ENCODE measurements around the gene FAAP20.

The FAAP20 gene

GRCh38 chr1:2193514-2194281 lies 874 bp downstream of the FAAP20 start:
- DNase-seq: no peak

- DNase-seq: no peak
Measured at GRCh38 chr1:2192031-2192995, 2.3 kb downstream of the FAAP20 start.

GRCh38 chr1:2190491-2190976 lies 4.0 kb downstream of the FAAP20 start:
- no peak for DNase-seq

GRCh38 chr1:2189459-2190425 lies 4.8 kb downstream of the FAAP20 start:
- peak; percentile 86 to 87 for DNase-seq

GRCh38 chr1:2188336-2188735 lies 6.2 kb downstream of the FAAP20 start:
- no peak for DNase-seq

GRCh38 chr1:2187619-2188018 lies 7.0 kb downstream of the FAAP20 start:
- DNase-seq: no peak

GRCh38 chr1:2186901-2187300 lies 7.7 kb downstream of the FAAP20 start:
- DNase-seq: no peak

GRCh38 chr1:2185880-2186855 lies 8.4 kb downstream of the FAAP20 start:
- no peak for DNase-seq

GRCh38 chr1:2184934-2185333 lies 9.6 kb downstream of the FAAP20 start:
- no peak for DNase-seq

- no peak for DNase-seq
Measured at GRCh38 chr1:2184531-2184930, 10.0 kb downstream of the FAAP20 start.

- DNase-seq: no peak
Measured at GRCh38 chr1:2183937-2184334, 10.6 kb downstream of the FAAP20 start.

- DNase-seq: no peak
Measured at GRCh38 chr1:2182376-2182775, 12.2 kb downstream of the FAAP20 start.

GRCh38 chr1:2181752-2182151 lies 12.8 kb downstream of the FAAP20 start:
- no peak for DNase-seq

GRCh38 chr1:2181271-2181670 lies 13.3 kb downstream of the FAAP20 start:
- DNase-seq: no peak

- no peak for DNase-seq
Measured at GRCh38 chr1:2180297-2181245, 14.0 kb downstream of the FAAP20 start.

GRCh38 chr1:2179283-2180013 lies 15.1 kb downstream of the FAAP20 start:
- DNase-seq: no peak

- DNase-seq: no peak
Measured at GRCh38 chr1:2178875-2179274, 15.7 kb downstream of the FAAP20 start.

- no peak for DNase-seq
Measured at GRCh38 chr1:2177946-2178538, 16.5 kb downstream of the FAAP20 start.

- DNase-seq: no peak
Measured at GRCh38 chr1:2177541-2177940, 17.0 kb downstream of the FAAP20 start.
